Lower lobe of right lung (tissue), 2 donors: ENCODE results near the gene KIAA2012. TPM values are rescaled to one million over a fixed set of nuclear protein-coding genes. Genes with fewer than 3 reads are reported as not detected.
A peak's percentile ranks its signal among the peaks of the same experiment; 100 is the strongest.

Experiments used
- ATAC-seq, 2 donors: fragments of 200-7000 bp; cut with Tn5 transposase; one replicate each; pipeline ENCODE4 v1.9.1; 2020 to 2022; ENCODE audit warnings: mild to moderate bottlenecking in 2 of 2, moderate library complexity in 2 of 2
- DNase-seq: peaks from one replicate; pipeline ENCODE4 v3.0.0-alpha.2; 2020
- H3K27ac ChIP-seq: fragments of 200-600 bp; one replicate; pipeline ENCODE4 v1.8.0; 2022
- H3K27me3 ChIP-seq: fragments of 200-600 bp; one replicate; pipeline ENCODE4 v1.8.0; 2022; ENCODE audit warnings: low read depth
- H3K36me3 ChIP-seq: fragments of 200-600 bp; one replicate; pipeline ENCODE4 v1.8.0; 2022; ENCODE audit warnings: mild to moderate bottlenecking
- H3K4me1 ChIP-seq: fragments of 200-600 bp; one replicate; pipeline ENCODE4 v1.8.0; 2022
- H3K4me3 ChIP-seq: fragments of 200-600 bp; one replicate; pipeline ENCODE4 v1.8.0; 2022; ENCODE audit warnings: mild to moderate bottlenecking
- H3K9me3 ChIP-seq: fragments of 200-600 bp; one replicate; pipeline ENCODE4 v1.8.0; 2022
- CTCF ChIP-seq: fragments of 200-600 bp; IDR thresholded peaks from one replicate; pipeline ENCODE4 v1.8.0; 2022; ENCODE audit warnings: antibody characterized with exemption, mild to moderate bottlenecking
- intact Hi-C: fragments of 100-400 bp; cut with DNase I; formaldehyde crosslinking; loops from one replicate; pipeline ENCODE4 v1.11.0; 2022
- total RNA-seq: library from RNA; stranded (reverse); fragmentation: NEBNext Ultra II Directional; extraction: Animal tissue kit (Norgen Biotek cat#: 25700); gene quantifications from one replicate; pipeline ENCODE4 v1.2.1, GENCODE V29; 2021
- donor health status: DM: no; HTN: yes; CAD: no; lungs with severe emphysema.

KIAA2012 gene
- total RNA-seq, 1 donor from 2014 or later: 2.8 TPM

GRCh38 chr2:202035089-202035940 is 37.7 kb upstream of the KIAA2012 start:
- no peaks in the 10 kb centered on the region for H3K36me3 ChIP-seq
- H3K4me1 ChIP-seq: peaks cover 45% of the 10 kb centered on the region
- peak; percentile 45 for TF ChIP-seq CTCF
- ATAC-seq (no peak), DNase-seq (peak; percentile 70)
- peak overlapping the region; percentile 83 for H3K4me3 ChIP-seq
- intact Hi-C loops: no loop called here
- no peak overlapping the region for H3K27ac ChIP-seq
- H3K27me3 ChIP-seq: peaks cover 30% of the 10 kb centered on the region
- no peaks in the 10 kb centered on the region for H3K9me3 ChIP-seq

GRCh38 chr2:202035941-202036372 is 37.1 kb upstream of the KIAA2012 start:
- Histone ChIP-seq H3K4me1 (peaks cover 45% of the 10 kb centered on the region), H3K4me3 (peak overlapping the region; percentile 83), H3K27ac (no peak overlapping the region), H3K27me3 (peaks cover 30% of the 10 kb centered on the region), H3K9me3 (no peaks in the 10 kb centered on the region), H3K36me3 (no peaks in the 10 kb centered on the region)
- no peak for ATAC-seq
- no peak for TF ChIP-seq CTCF
- intact Hi-C loops: no loop called here
- DNase-seq: no peak

- Histone ChIP-seq H3K27me3 (peaks cover 30% of the 10 kb centered on the region), H3K4me1 (peaks cover 43% of the 10 kb centered on the region), H3K9me3 (no peaks in the 10 kb centered on the region), H3K4me3 (peak overlapping the region; percentile 83), H3K36me3 (no peaks in the 10 kb centered on the region), H3K27ac (no peak overlapping the region)
- intact Hi-C loops: no loop called here
- no peak for DNase-seq
- no peak for ATAC-seq
- TF ChIP-seq CTCF: no peak
Observed at GRCh38 chr2:202036601-202037037, 36.4 kb upstream of the KIAA2012 start.

GRCh38 chr2:202037086-202037485 is 36.0 kb upstream of the KIAA2012 start:
- H3K4me3 ChIP-seq: peak overlapping the region; percentile 83

More at GRCh38 chr2:202037086-202037485, 36.0 kb upstream of the KIAA2012 start:
- Histone ChIP-seq H3K36me3 (no peaks in the 10 kb centered on the region), H3K27ac (no peak overlapping the region), H3K27me3 (peaks cover 30% of the 10 kb centered on the region), H3K4me1 (peaks cover 38% of the 10 kb centered on the region), H3K9me3 (no peaks in the 10 kb centered on the region)
- no peak for TF ChIP-seq CTCF
- ATAC-seq (no peak), DNase-seq (no peak)
- intact Hi-C loops: no loop called here
